ENCODE data around the gene TOM1.

TOM1 gene

DNA sequence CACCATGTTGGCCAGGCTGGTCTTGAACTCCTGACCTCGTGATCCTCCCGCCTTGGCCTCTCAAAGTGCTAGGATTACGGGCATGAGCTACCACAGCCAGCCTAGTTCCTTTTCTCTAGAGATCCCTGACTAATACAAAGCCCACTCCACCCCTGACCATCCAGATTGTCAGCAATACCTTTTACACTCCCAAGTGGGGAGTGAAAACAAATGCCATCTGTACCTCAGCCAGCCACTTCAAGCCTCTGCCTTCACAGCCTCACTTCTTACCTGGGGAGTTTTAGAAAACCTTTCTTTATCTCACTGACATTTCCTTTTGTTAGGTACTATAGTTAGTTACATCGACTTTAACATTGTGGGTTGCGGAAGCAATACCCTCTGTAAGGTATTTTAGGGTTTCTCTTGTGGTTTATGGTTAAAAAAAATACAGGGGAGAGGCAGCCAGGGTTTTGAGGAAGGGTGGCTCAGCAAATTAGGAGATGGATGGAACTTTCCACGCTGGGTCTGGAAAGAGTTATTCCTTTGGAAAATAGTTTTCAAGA, 8.9 kb downstream of the TOM1 start:
- TF ChIP-seq ZBTB7A (IDR thresholded peaks at IDR 0.05; ENCODE audit: low read depth) (no peak), TCF12 (IDR thresholded peaks at IDR 0.05; ENCODE audit: low read depth) (no peak), FOXM1 (IDR thresholded peaks at IDR 0.05; ENCODE audit: borderline replicate concordance, low read depth) (no peak), CREB1 (IDR thresholded peaks at IDR 0.05; ENCODE audit: low read depth) (no peak), EP300 (IDR thresholded peaks at IDR 0.05; ENCODE audit: borderline replicate concordance) (no peak), MAX (IDR thresholded peaks at IDR 0.05) (no peak), EGR1 (IDR thresholded peaks at IDR 0.05) (no peak), TEAD4 (IDR thresholded peaks at IDR 0.05) (no peak), YY1 (IDR thresholded peaks at IDR 0.05; ENCODE audit: low read depth) (no peak), RAD21 (IDR thresholded peaks at IDR 0.05; ENCODE audit: low read depth) (no peak), NFIC (IDR thresholded peaks at IDR 0.05) (no peak), TAF1 (IDR thresholded peaks at IDR 0.05; ENCODE audit: low read depth) (no peak), CEBPB (IDR thresholded peaks at IDR 0.05) (no peak), REST (IDR thresholded peaks at IDR 0.05; ENCODE audit: low read depth) (no peak)
- TF ChIP-seq, protein P1, sequence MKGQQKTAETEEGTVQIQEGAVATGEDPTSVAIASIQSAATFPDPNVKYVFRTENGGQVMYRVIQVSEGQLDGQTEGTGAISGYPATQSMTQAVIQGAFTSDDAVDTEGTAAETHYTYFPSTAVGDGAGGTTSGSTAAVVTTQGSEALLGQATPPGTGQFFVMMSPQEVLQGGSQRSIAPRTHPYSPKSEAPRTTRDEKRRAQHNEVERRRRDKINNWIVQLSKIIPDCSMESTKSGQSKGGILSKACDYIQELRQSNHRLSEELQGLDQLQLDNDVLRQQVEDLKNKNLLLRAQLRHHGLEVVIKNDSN (IDR thresholded peaks at IDR 0.05) = no peak

- TF ChIP-seq TEAD4 (IDR thresholded peaks at IDR 0.05) (no peak), RAD21 (IDR thresholded peaks at IDR 0.05; ENCODE audit: low read depth) (no peak), REST (IDR thresholded peaks at IDR 0.05; ENCODE audit: low read depth) (no peak), CREB1 (IDR thresholded peaks at IDR 0.05; ENCODE audit: low read depth) (no peak), EGR1 (IDR thresholded peaks at IDR 0.05) (no peak), MAX (IDR thresholded peaks at IDR 0.05) (no peak)
Observed at GRCh38 chr22:35310556-35311550, 11.2 kb downstream of the TOM1 start.

GRCh38 chr22:35311551-35311999, 11.9 kb downstream of the TOM1 start:
- TF ChIP-seq EP300 (IDR thresholded peaks at IDR 0.05; ENCODE audit: borderline replicate concordance) (no peak), TAF1 (IDR thresholded peaks at IDR 0.05; ENCODE audit: low read depth) (no peak)
- TF ChIP-seq, protein P1 (IDR thresholded peaks at IDR 0.05) = no peak

DNA sequence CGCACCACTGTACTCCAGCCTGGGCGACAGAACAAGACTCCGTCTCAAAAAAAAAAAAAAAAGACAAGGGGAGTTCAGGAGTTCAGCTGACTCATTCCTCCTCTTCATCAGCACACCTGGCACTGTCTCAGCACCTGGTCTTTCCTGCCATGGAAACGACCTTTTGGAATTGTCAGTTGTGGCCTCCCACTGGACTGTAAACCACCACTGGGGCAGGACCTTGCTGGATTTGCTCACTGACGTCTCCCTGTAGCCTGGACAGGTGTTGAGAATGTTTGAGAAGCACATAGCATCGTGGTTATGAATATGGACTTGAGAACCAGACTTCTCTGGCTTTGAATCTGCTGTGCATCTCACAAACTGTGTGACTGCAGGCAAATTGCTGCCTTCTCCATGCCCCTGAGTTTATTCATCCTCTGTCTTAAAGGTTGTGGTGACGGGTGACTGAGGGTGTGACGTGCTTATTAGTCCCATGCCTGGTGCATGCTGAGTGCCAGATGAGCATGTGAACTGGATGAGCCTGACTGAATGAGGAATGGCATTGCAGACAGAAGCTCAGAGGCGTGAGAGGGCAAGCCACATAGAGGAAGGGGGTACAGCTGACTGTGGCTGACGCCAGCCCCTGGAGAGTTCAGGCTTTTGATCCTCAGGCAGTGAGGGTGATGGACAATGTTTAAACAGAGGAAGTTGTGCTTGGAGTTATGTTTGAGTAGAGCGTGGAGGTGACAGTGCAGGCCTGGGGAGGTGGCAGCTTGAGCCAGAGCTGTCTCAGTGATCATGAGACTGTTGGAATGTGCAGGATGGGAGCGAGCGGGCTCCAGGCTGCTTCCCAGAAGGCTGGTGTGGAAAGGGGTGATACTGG, 12.7 kb downstream of the TOM1 start:
- TF ChIP-seq REST (IDR thresholded peaks at IDR 0.05; ENCODE audit: low read depth) (no peak), EGR1 (IDR thresholded peaks at IDR 0.05) (no peak), MAX (IDR thresholded peaks at IDR 0.05) (no peak), NFIC (IDR thresholded peaks at IDR 0.05) (no peak), RAD21 (IDR thresholded peaks at IDR 0.05; ENCODE audit: low read depth) (no peak), CEBPB (IDR thresholded peaks at IDR 0.05) (no peak), ZBTB7A (IDR thresholded peaks at IDR 0.05; ENCODE audit: low read depth) (no peak), TAF1 (IDR thresholded peaks at IDR 0.05; ENCODE audit: low read depth) (no peak), FOXM1 (IDR thresholded peaks at IDR 0.05; ENCODE audit: borderline replicate concordance, low read depth) (no peak), TCF12 (IDR thresholded peaks at IDR 0.05; ENCODE audit: low read depth) (no peak)
